Right kidney (tissue), 9 donors: Measurements from ENCODE around the gene SECTM1.
"Not testable (repeated sequence)": the region's sequence is repeated elsewhere in the genome, so short reads cannot be mapped to it uniquely, and the experiment has no call there.

Source experiments
- DNase-seq: peaks from one replicate; pipeline ENCODE4 v3.0.0-alpha.2; 2016
- long read RNA-seq, 8 donors: transcript quantifications; one replicate each; lab custom pipeline, GENCODE V29; 2026

Gene SECTM1
- long read RNA-seq, donor 1, result 0 reads
- long read RNA-seq, donor 2, partial matches to known transcripts, result 0 of 2 reads
- long read RNA-seq, donor 2, other reads (novel, unspliced or antisense), result 0 of 2 reads
- long read RNA-seq, donor 3, partial matches to known transcripts, result 0 of 1 reads
- long read RNA-seq, donor 3, other reads (novel, unspliced or antisense), result 0 of 1 reads
- long read RNA-seq, donor 4, result 0 reads
- long read RNA-seq, donor 5, partial matches to known transcripts, result 0 of 1 reads
- long read RNA-seq, donor 5, other reads (novel, unspliced or antisense), result 0 of 1 reads
- long read RNA-seq, donor 6, partial matches to known transcripts, result 0 of 1 reads
- long read RNA-seq, donor 6, other reads (novel, unspliced or antisense), result 0 of 1 reads
- long read RNA-seq, donor 7, result 0 reads
- long read RNA-seq, donor 8, partial matches to known transcripts, result 0 of 1 reads
- long read RNA-seq, donor 8, other reads (novel, unspliced or antisense), result 0 of 1 reads

GRCh38 chr17:82333279-82334171, at the start of gene SECTM1:
Gene SECTM1, minus strand, starts transcription at chr17:82333766. Its CDS starts 6,526 bp downstream, at chr17:82327240.
- DNase-seq, result no peak

GRCh38 chr17:82382933-82383255, 49.3 kb upstream of the SECTM1 start:
- no peak for DNase-seq

GRCh38 chr17:82382220-82382932, 48.8 kb upstream of the SECTM1 start:
- not testable (repeated sequence) for DNase-seq

- DNase-seq, result not testable (repeated sequence)
Measured at GRCh38 chr17:82381703-82382009, 48.1 kb upstream of the SECTM1 start.

- DNase-seq, result no peak
Measured at GRCh38 chr17:82380860-82381702, 47.5 kb upstream of the SECTM1 start.

GRCh38 chr17:82378741-82379021, 45.1 kb upstream of the SECTM1 start:
- no peak for DNase-seq

GRCh38 chr17:82377924-82378740, 44.6 kb upstream of the SECTM1 start:
- DNase-seq, result no peak

- DNase-seq, result not testable (repeated sequence)
Measured at GRCh38 chr17:82377294-82377693, 43.7 kb upstream of the SECTM1 start.

- no peak for DNase-seq
Measured at GRCh38 chr17:82376042-82376730, 42.6 kb upstream of the SECTM1 start.

GRCh38 chr17:82375359-82376041, 41.9 kb upstream of the SECTM1 start:
- no peak for DNase-seq

- DNase-seq, result no peak
Measured at GRCh38 chr17:82374626-82375331, 41.2 kb upstream of the SECTM1 start.

- no peak for DNase-seq
Measured at GRCh38 chr17:82373731-82374625, 40.4 kb upstream of the SECTM1 start.

- DNase-seq, result not testable (repeated sequence)
Measured at GRCh38 chr17:82373072-82373452, 39.5 kb upstream of the SECTM1 start.

GRCh38 chr17:82372249-82373071, 38.9 kb upstream of the SECTM1 start:
- DNase-seq, result no peak

- no peak for DNase-seq
Measured at GRCh38 chr17:82371333-82372248, 38.0 kb upstream of the SECTM1 start, which contains the start of gene UTS2R. Gene UTS2R, plus strand, starts transcription at chr17:82371765. Its CDS starts 2,560 bp downstream, at chr17:82374325.
